Adrenal gland (tissue), 5 donors: ENCODE measurements around the gene HS2ST1.

Experiments used
- POLR2A ChIP-seq, 2 donors: fragments of 450-650 bp; IDR thresholded peaks; one replicate each; pipeline ENCODE4 v1.6.1; 2017; ENCODE audit warnings: antibody characterized with exemption in 2 of 2, mild to moderate bottlenecking in 2 of 2, moderate library complexity in 1 of 2
- TF ChIP-seq, protein P1 (sequence below), 6 experiments: fragments of 450-650 bp in 4 of 6; fragments of 200-600 bp in 2 of 6; sonication (generic) in 1 of 6; IDR thresholded peaks; 1 replicate in 5 of 6; 2 replicates in 1 of 6; pipeline versions ENCODE4 v1.5.1 to v1.8.0; 2016 to 2021; ENCODE audit warnings: antibody characterized with exemption in 6 of 6, mild to moderate bottlenecking in 2 of 6, moderate library complexity in 1 of 6
- donor health status: DM: no; HTN: no; CAD: no.

- TF ChIP-seq, protein P1, sequence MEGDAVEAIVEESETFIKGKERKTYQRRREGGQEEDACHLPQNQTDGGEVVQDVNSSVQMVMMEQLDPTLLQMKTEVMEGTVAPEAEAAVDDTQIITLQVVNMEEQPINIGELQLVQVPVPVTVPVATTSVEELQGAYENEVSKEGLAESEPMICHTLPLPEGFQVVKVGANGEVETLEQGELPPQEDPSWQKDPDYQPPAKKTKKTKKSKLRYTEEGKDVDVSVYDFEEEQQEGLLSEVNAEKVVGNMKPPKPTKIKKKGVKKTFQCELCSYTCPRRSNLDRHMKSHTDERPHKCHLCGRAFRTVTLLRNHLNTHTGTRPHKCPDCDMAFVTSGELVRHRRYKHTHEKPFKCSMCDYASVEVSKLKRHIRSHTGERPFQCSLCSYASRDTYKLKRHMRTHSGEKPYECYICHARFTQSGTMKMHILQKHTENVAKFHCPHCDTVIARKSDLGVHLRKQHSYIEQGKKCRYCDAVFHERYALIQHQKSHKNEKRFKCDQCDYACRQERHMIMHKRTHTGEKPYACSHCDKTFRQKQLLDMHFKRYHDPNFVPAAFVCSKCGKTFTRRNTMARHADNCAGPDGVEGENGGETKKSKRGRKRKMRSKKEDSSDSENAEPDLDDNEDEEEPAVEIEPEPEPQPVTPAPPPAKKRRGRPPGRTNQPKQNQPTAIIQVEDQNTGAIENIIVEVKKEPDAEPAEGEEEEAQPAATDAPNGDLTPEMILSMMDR (IDR thresholded peaks at IDR 0.05) = no peak
- TF ChIP-seq POLR2A (IDR thresholded peaks at IDR 0.05) = no peak
Observed at GRCh38 chr1:87092846-87093245, 178.4 kb downstream of the HS2ST1 start.
